H9 (cell line): ENCODE data around the gene SEC61A1. TPM values are rescaled to one million over a fixed set of nuclear protein-coding genes. Genes with fewer than 3 reads are reported as not detected.

Source experiments
- DNase-seq: peaks from one replicate; pipeline ENCODE4 v3.0.0-alpha.2; 2017
- H2AFZ ChIP-seq: one replicate; pipeline ENCODE4 v1.6.1; 2013; ENCODE audit warnings: mild to moderate bottlenecking, low read length, control low read depth, moderate library complexity
- H2AK5ac ChIP-seq: 2 replicates; pipeline ENCODE4 v1.6.1; 2013; ENCODE audit warnings: low read length, control low read depth, mixed read lengths; ENCODE audit not compliant: insufficient read length
- H2BK120ac ChIP-seq: one replicate; pipeline ENCODE4 v1.6.1; 2013; ENCODE audit warnings: low read depth, mild to moderate bottlenecking, low read length, control low read depth, inconsistent platforms; ENCODE audit not compliant: poor library complexity, severe bottlenecking
- H2BK12ac ChIP-seq: 2 replicates; pipeline ENCODE4 v1.6.1; 2013; ENCODE audit warnings: low read length, control low read depth, mixed read lengths, low read depth; ENCODE audit not compliant: insufficient read length
- H2BK15ac ChIP-seq: 2 replicates; pipeline ENCODE4 v1.6.1; 2013; ENCODE audit warnings: low read depth, low read length, control low read depth
- H2BK20ac ChIP-seq: one replicate; pipeline ENCODE4 v1.6.1; 2013; ENCODE audit warnings: low read depth, mild to moderate bottlenecking, low read length, control low read depth, inconsistent platforms; ENCODE audit not compliant: poor library complexity, severe bottlenecking
- H2BK5ac ChIP-seq: 2 replicates; pipeline ENCODE4 v1.6.1; 2013; ENCODE audit warnings: low read length, control low read depth, mixed read lengths; ENCODE audit not compliant: insufficient read length
- H3K14ac ChIP-seq: 2 replicates; pipeline ENCODE4 v1.6.1; 2013; ENCODE audit warnings: low read length, control low read depth; ENCODE audit not compliant: insufficient read depth
- H3K18ac ChIP-seq: 2 replicates; pipeline ENCODE4 v1.6.1; 2013; ENCODE audit warnings: low read depth, mild to moderate bottlenecking, mixed read lengths, low read length, control low read depth; ENCODE audit not compliant: insufficient read length
- H3K23ac ChIP-seq: 2 replicates; pipeline ENCODE4 v1.6.1; 2013; ENCODE audit warnings: low read length, control low read depth, mixed read lengths, low read depth; ENCODE audit not compliant: insufficient read length
- H3K23me2 ChIP-seq: 2 replicates; pipeline ENCODE4 v1.6.1; 2013; ENCODE audit warnings: low read depth, mild to moderate bottlenecking, mixed read lengths, low read length, control low read depth; ENCODE audit not compliant: insufficient read length, poor library complexity, severe bottlenecking
- H3K27ac ChIP-seq: 2 replicates; pipeline ENCODE4 v1.5.1; 2013; ENCODE audit warnings: low read length, control low read depth, mixed read lengths, low read depth; ENCODE audit not compliant: insufficient read length
- H3K27me3 ChIP-seq: 2 replicates; pipeline ENCODE4 v1.6.1; 2013; ENCODE audit warnings: low read length, control low read depth, inconsistent platforms; ENCODE audit not compliant: insufficient read depth
- H3K4ac ChIP-seq: 2 replicates; pipeline ENCODE4 v1.6.1; 2013; ENCODE audit warnings: low read depth, mild to moderate bottlenecking, control low read depth, inconsistent platforms, low read length, moderate library complexity
- H3K4me1 ChIP-seq: 2 replicates; pipeline ENCODE4 v1.6.1; 2013; ENCODE audit warnings: low read length, control low read depth, inconsistent platforms; ENCODE audit not compliant: insufficient read depth
- H3K4me2 ChIP-seq: 2 replicates; pipeline ENCODE4 v1.6.1; 2013; ENCODE audit warnings: low read length, control low read depth, mixed read lengths; ENCODE audit not compliant: insufficient read length, insufficient read depth
- H3K56ac ChIP-seq: 2 replicates; pipeline ENCODE4 v1.6.1; 2013; ENCODE audit warnings: low read depth, mild to moderate bottlenecking, mixed read lengths, low read length, control low read depth; ENCODE audit not compliant: insufficient read length
- H3K79me1 ChIP-seq: 2 replicates; pipeline ENCODE4 v1.6.1; 2013; ENCODE audit warnings: low read depth, mild to moderate bottlenecking, moderate library complexity, low read length, control low read depth, inconsistent platforms; ENCODE audit not compliant: insufficient read depth, poor library complexity, severe bottlenecking
- H3K79me2 ChIP-seq: 2 replicates; pipeline ENCODE4 v1.6.1; 2013; ENCODE audit warnings: low read length, control low read depth, inconsistent platforms; ENCODE audit not compliant: insufficient read depth
- H3K9ac ChIP-seq: 2 replicates; pipeline ENCODE4 v1.6.1; 2013; ENCODE audit warnings: low read length, control low read depth, mixed read lengths; ENCODE audit not compliant: insufficient read length; ENCODE audit errors: extremely low read depth
- H3K9me3 ChIP-seq: one replicate; pipeline ENCODE4 v1.6.1; 2013; ENCODE audit warnings: low read depth, low read length, inconsistent platforms; ENCODE audit not compliant: control insufficient read depth
- H3T11ph ChIP-seq: one replicate; pipeline ENCODE4 v1.6.1; 2013; ENCODE audit warnings: mild to moderate bottlenecking, low read length, control low read depth, inconsistent platforms
- H4K20me1 ChIP-seq: one replicate; pipeline ENCODE4 v1.6.1; 2013; ENCODE audit not compliant: control insufficient read depth, insufficient read length, insufficient read depth
- H4K5ac ChIP-seq: 2 replicates; pipeline ENCODE4 v1.6.1; 2013; ENCODE audit warnings: low read depth, mild to moderate bottlenecking, mixed read lengths, low read length, control low read depth; ENCODE audit not compliant: insufficient read length
- H4K8ac ChIP-seq: replicated peaks from 2 replicates; pipeline ENCODE4 v1.6.1; 2013; ENCODE audit warnings: low read length, control low read depth, mixed read lengths, low read depth; ENCODE audit not compliant: insufficient read length
- H4K91ac ChIP-seq: 2 replicates; pipeline ENCODE4 v1.6.1; 2013; ENCODE audit warnings: low read depth, mild to moderate bottlenecking, moderate library complexity, mixed read lengths, low read length, control low read depth; ENCODE audit not compliant: insufficient read length
- H3K27ac Mint-ChIP-seq, 3 experiments: 2 replicates in 2 of 3; 3 replicates in 1 of 3; pipeline ENCODE4 v1.8.0; 2020 to 2021; ENCODE audit warnings: mixed read lengths in 3 of 3, mild to moderate bottlenecking in 1 of 3, moderate library complexity in 1 of 3
- H3K27me3 Mint-ChIP-seq: 2 replicates; pipeline ENCODE4 v1.8.0; 2021; ENCODE audit warnings: low read depth, mild to moderate bottlenecking, moderate library complexity, mixed read lengths
- H3K36me3 Mint-ChIP-seq, 3 experiments: 2 replicates in 2 of 3; 3 replicates in 1 of 3; pipeline ENCODE4 v1.8.0; 2020 to 2021; ENCODE audit warnings: low read depth in 3 of 3, mixed read lengths in 3 of 3; ENCODE audit not compliant: insufficient read depth in 1 of 3
- H3K4me1 Mint-ChIP-seq, 2 experiments: 2 replicates each; pipeline ENCODE4 v1.8.0; 2020; ENCODE audit warnings: mixed read lengths in 2 of 2
- H3K4me3 Mint-ChIP-seq, 2 experiments: 2 replicates in 1 of 2; 3 replicates in 1 of 2; pipeline ENCODE4 v1.8.0; 2020 to 2021; ENCODE audit warnings: mild to moderate bottlenecking in 2 of 2, mixed read lengths in 2 of 2, moderate library complexity in 1 of 2
- H3K9me3 Mint-ChIP-seq, 2 experiments: 2 replicates in 1 of 2; 3 replicates in 1 of 2; pipeline ENCODE4 v1.8.0; 2020; ENCODE audit warnings: mild to moderate bottlenecking in 2 of 2, mixed read lengths in 2 of 2, moderate library complexity in 1 of 2
- WGBS: extraction: QIAGEN DNeasy Blood & Tissue Kit; methylation state at CpG from one replicate; pipeline ENCODE4 v1.1.7; 2013; ENCODE audit warnings: missing lambda C conversion rate, low lambda C conversion rate, mixed read lengths; ENCODE audit not compliant: insufficient read length; ENCODE audit errors: extremely low coverage; 5-methylcytosine and 5-hydroxymethylcytosine counted together
- total RNA-seq: library from RNA; stranded (reverse); gene quantifications from 2 replicates; pipeline ENCODE4 v1.2.1, GENCODE V29; 2021
- TF ChIP-seq, protein P1 (sequence below): fragments of 200-600 bp; sonication (generic); conservative IDR thresholded peaks from 3 replicates; pipeline ENCODE4 v1.8.0; 2021; ENCODE audit warnings: antibody characterized with exemption, mild to moderate bottlenecking

The SEC61A1 gene
- total RNA-seq, 1 experiment from 2014 or later: 146 TPM

DNA sequence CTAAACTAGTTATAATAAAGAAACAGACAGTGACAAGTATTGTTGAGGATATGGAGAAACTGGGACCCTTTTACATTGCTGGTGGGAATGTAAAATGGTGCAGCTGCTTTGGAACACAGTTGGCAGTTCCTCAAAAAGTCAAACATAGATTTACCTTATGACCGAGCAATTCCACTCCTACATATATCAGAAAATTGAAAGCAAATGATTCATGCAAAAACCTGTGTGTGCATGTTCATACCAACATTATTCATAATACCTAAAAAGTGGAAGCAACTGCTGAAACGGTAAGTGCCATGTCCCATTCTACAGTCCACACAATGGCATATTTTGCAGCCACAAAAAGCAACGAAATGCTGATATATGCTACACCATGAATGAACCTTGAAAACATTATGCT lies 12.2 kb upstream of the SEC61A1 start:
- H2AFZ ChIP-seq: no peak overlapping the region
- no peak overlapping the region for H2BK20ac ChIP-seq
- no peaks in the 10 kb centered on the region for H3K9me3 ChIP-seq
- H2BK5ac ChIP-seq: no peak overlapping the region
- no peaks in the 10 kb centered on the region for H3K23me2 ChIP-seq
- no peaks in the 10 kb centered on the region for H3K4me1 ChIP-seq
- H3T11ph ChIP-seq: no peak overlapping the region
- no peak overlapping the region for H4K8ac ChIP-seq
- H2BK12ac ChIP-seq: no peak overlapping the region
- no peak overlapping the region for H3K4ac ChIP-seq
- no peak for DNase-seq
- no peaks in the 10 kb centered on the region for H3K4me1 Mint-ChIP-seq
- no peak overlapping the region for H3K14ac ChIP-seq
- no peak overlapping the region for H3K23ac ChIP-seq
- no peaks in the 10 kb centered on the region for H3K27me3 ChIP-seq
- no peak overlapping the region for H3K27ac Mint-ChIP-seq
- H4K5ac ChIP-seq: no peak overlapping the region
- H3K27ac ChIP-seq: no peak overlapping the region
- no peak overlapping the region for H3K4me3 Mint-ChIP-seq
- no CpG with 5 or more reads among the region's 3 CpGs for WGBS
- H3K36me3 Mint-ChIP-seq: no peaks in the 10 kb centered on the region
- no peaks in the 10 kb centered on the region for H4K20me1 ChIP-seq
- no peak overlapping the region for H3K56ac ChIP-seq
- no peaks in the 10 kb centered on the region for H3K79me2 ChIP-seq
- peaks cover 33% of the 10 kb centered on the region for H3K27me3 Mint-ChIP-seq
- H3K9me3 Mint-ChIP-seq: no peaks in the 10 kb centered on the region
- no peak overlapping the region for H2BK15ac ChIP-seq
- H4K91ac ChIP-seq: no peak overlapping the region
- H2BK120ac ChIP-seq: no peak overlapping the region
- H3K4me2 ChIP-seq: no peak overlapping the region
- no peak overlapping the region for H3K9ac ChIP-seq
- no peak overlapping the region for H3K18ac ChIP-seq
- TF ChIP-seq, protein P1, sequence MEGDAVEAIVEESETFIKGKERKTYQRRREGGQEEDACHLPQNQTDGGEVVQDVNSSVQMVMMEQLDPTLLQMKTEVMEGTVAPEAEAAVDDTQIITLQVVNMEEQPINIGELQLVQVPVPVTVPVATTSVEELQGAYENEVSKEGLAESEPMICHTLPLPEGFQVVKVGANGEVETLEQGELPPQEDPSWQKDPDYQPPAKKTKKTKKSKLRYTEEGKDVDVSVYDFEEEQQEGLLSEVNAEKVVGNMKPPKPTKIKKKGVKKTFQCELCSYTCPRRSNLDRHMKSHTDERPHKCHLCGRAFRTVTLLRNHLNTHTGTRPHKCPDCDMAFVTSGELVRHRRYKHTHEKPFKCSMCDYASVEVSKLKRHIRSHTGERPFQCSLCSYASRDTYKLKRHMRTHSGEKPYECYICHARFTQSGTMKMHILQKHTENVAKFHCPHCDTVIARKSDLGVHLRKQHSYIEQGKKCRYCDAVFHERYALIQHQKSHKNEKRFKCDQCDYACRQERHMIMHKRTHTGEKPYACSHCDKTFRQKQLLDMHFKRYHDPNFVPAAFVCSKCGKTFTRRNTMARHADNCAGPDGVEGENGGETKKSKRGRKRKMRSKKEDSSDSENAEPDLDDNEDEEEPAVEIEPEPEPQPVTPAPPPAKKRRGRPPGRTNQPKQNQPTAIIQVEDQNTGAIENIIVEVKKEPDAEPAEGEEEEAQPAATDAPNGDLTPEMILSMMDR: no peak
- no peak overlapping the region for H2AK5ac ChIP-seq
- no peaks in the 10 kb centered on the region for H3K79me1 ChIP-seq
